Kidney (tissue), 14 donors: ENCODE results near the gene CUL7. TPM values are rescaled to one million over a fixed set of nuclear protein-coding genes. Genes with fewer than 3 reads are reported as not detected.

ENCODE experiments used
- DNase-seq, 5 donors: peaks; one replicate each; pipeline ENCODE4 v3.0.0-alpha.2; 2013 to 2020
- FAIRE-seq: peaks from 2 replicates; lab custom pipeline; 2012; peaks lifted over from hg19 to GRCh38; lab: Jason Lieb, UNC
- H3K27ac ChIP-seq, 2 donors: one replicate each; pipeline ENCODE4 v1.7.0; 2013; ENCODE audit warnings: low read depth in 2 of 2, low read length in 2 of 2, inconsistent platforms in 1 of 2
- H3K27me3 ChIP-seq: one replicate; pipeline ENCODE4 v1.7.1; 2013; ENCODE audit warnings: low read length, inconsistent platforms; ENCODE audit not compliant: control insufficient read depth, insufficient read depth
- H3K36me3 ChIP-seq, 3 donors: one replicate each; pipeline versions ENCODE4 v1.7.0 to v1.7.1; 2013; ENCODE audit warnings: low read length in 3 of 3, control low read depth in 1 of 3, inconsistent platforms in 1 of 3; ENCODE audit not compliant: insufficient read depth in 3 of 3, control insufficient read depth in 2 of 3
- H3K4me1 ChIP-seq, 3 donors: one replicate each; pipeline versions ENCODE4 v1.7.0 to v1.7.1; 2013; ENCODE audit warnings: low read length in 3 of 3, inconsistent platforms in 1 of 3, low read depth in 1 of 3; ENCODE audit not compliant: control insufficient read depth in 2 of 3, insufficient read depth in 2 of 3
- H3K4me3 ChIP-seq, 3 donors: one replicate each; pipeline versions ENCODE4 v1.7.0 to v1.8.1; 2013; ENCODE audit warnings: low read length in 3 of 3, control low read depth in 1 of 3, inconsistent platforms in 1 of 3
- H3K9ac ChIP-seq, 3 donors: one replicate each; pipeline versions ENCODE4 v1.7.0 to v1.7.1; 2013; ENCODE audit warnings: low read length in 3 of 3, control low read depth in 1 of 3, inconsistent platforms in 1 of 3
- H3K9me3 ChIP-seq, 3 donors: one replicate each; pipeline versions ENCODE4 v1.7.0 to v1.7.1; 2013; ENCODE audit warnings: low read length in 3 of 3, control low read depth in 1 of 3, inconsistent platforms in 1 of 3; ENCODE audit not compliant: control insufficient read depth in 2 of 3, insufficient read depth in 1 of 3
- intact Hi-C: fragments of 100-400 bp; cut with DNase I; formaldehyde crosslinking; loops from one replicate; pipeline ENCODE4 v1.11.1; 2022
- polyA plus RNA-seq: library from polyadenylated mRNA; stranded (reverse); fragments of 350-450 nt; fragmentation: Illumina TruSeq; extraction: RNeasy Lipid Tissue Mini Kit (QIAGEN cat#74804); gene quantifications from one replicate; pipeline ENCODE4 v1.2.3, GENCODE V29; 2014; ENCODE audit warnings: low read depth, low replicate concordance; ENCODE audit not compliant: insufficient read depth
- total RNA-seq: library from RNA; stranded (reverse); fragmentation: NEBNext Ultra II Directional; extraction: Animal tissue kit (Norgen Biotek cat#: 25700); gene quantifications from one replicate; pipeline ENCODE4 v1.2.1, GENCODE V29; 2021
- TF ChIP-seq, protein P1 (sequence below): IDR thresholded peaks from 3 replicates; pipeline ENCODE4 v1.5.1; 2012; ENCODE audit warnings: mild to moderate bottlenecking, moderate library complexity, borderline replicate concordance; ENCODE audit not compliant: insufficient read depth; ENCODE audit errors: extremely low read depth
- donor health status: control.
- donor health status: control.
- donor health status: control.
- donor health status: control.
- donor health status: control.
- donor health status: DM: yes; HTN: yes; CAD: no.
- donor health status: Normal renal cell carcinoma (clear cell type).

CUL7 gene
- total and polyA plus RNA-seq, 2 donors from 2014 or later, result 10.1 to 24.5 TPM

DNA sequence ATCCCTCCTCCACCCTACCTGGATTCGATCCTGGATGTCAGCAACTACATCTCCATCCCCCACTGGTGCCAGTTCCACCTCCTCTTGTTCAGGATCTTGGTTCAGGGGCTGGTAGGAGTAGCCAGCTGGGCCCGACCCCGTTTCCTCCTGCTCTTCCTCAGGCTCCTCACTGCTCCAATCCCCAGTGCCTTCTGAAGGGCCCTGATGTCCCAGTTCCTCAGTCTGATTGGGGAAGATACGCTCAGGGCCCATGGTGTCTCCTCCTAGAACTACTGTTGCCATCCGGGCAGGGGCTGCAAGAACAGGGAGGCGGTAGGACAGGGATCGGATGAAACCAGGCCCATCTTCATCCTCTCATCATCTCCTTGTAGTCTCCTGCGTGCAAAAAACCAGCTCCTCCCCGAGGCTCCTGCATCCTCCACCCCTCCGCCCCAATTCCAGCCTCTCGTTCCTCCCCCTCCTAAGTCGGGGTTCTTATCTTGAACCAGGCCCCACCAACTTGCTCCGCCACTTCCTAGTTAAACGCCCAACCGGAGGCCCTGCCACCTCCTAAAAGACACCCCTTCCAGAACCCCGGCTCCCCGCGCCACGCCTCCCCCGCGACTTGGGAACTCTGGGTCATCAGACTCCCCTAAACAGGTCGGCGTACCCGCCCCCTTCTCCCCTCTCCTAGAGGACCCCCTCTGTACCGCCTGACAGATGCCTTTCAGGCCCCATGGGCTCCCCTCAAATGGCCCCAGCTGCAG is 40.4 kb downstream of the CUL7 start:
- H3K4me3 ChIP-seq, result peak overlapping the region; percentile 44 to 71 (median 50)
- intact Hi-C loops, result no loop called here
- H3K27ac ChIP-seq, result peak overlapping the region in 1 of 2 donors; percentile 43
- peak overlapping the region; percentile 17 to 83 (median 78) for H3K9ac ChIP-seq
- FAIRE-seq (no peak), DNase-seq (peak in 1 of 5 donors; percentile 60)
- TF ChIP-seq, protein P1, sequence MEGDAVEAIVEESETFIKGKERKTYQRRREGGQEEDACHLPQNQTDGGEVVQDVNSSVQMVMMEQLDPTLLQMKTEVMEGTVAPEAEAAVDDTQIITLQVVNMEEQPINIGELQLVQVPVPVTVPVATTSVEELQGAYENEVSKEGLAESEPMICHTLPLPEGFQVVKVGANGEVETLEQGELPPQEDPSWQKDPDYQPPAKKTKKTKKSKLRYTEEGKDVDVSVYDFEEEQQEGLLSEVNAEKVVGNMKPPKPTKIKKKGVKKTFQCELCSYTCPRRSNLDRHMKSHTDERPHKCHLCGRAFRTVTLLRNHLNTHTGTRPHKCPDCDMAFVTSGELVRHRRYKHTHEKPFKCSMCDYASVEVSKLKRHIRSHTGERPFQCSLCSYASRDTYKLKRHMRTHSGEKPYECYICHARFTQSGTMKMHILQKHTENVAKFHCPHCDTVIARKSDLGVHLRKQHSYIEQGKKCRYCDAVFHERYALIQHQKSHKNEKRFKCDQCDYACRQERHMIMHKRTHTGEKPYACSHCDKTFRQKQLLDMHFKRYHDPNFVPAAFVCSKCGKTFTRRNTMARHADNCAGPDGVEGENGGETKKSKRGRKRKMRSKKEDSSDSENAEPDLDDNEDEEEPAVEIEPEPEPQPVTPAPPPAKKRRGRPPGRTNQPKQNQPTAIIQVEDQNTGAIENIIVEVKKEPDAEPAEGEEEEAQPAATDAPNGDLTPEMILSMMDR, result no peak
- peaks cover 9 to 26% (median 17%) of the 10 kb centered on the region in 3 donors for H3K36me3 ChIP-seq
- H3K27me3 ChIP-seq, result no peaks in the 10 kb centered on the region
- H3K4me1 ChIP-seq, result peaks cover 2 to 22% (median 18%) of the 10 kb centered on the region in 3 donors
- H3K9me3 ChIP-seq, result no peaks in the 10 kb centered on the region

DNA sequence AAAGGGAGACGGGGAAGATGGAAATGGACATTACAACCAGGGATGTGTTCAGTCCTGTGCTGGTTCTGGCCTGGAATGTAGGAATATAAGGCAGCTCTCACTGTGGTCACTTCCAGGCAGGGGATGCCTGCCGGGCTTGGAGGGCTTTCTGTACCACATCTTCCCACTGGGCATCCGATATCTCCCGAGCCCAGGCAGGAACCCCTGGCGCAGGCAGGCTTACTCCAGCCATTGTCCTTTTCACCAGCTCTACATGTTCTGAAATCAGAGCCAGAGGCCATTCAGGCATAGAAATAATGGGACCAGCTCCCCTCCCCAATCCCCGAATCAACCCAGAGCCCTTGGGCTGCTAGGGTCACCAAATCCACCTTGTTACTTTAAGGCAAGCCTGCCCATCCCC is 41.3 kb downstream of the CUL7 start:
- DNase-seq (no peak), FAIRE-seq (no peak)
- no peak overlapping the region for H3K27ac ChIP-seq
- H3K4me3 ChIP-seq, result no peak overlapping the region
- peaks cover 9 to 30% (median 15%) of the 10 kb centered on the region in 3 donors for H3K36me3 ChIP-seq
- H3K27me3 ChIP-seq, result no peaks in the 10 kb centered on the region
- intact Hi-C loops, result no loop called here
- no peaks in the 10 kb centered on the region for H3K9me3 ChIP-seq
- peaks cover 2 to 22% (median 18%) of the 10 kb centered on the region in 3 donors for H3K4me1 ChIP-seq
- TF ChIP-seq, protein P1, result no peak
- H3K9ac ChIP-seq, result peak overlapping the region in 1 of 3 donors; percentile 83

DNA sequence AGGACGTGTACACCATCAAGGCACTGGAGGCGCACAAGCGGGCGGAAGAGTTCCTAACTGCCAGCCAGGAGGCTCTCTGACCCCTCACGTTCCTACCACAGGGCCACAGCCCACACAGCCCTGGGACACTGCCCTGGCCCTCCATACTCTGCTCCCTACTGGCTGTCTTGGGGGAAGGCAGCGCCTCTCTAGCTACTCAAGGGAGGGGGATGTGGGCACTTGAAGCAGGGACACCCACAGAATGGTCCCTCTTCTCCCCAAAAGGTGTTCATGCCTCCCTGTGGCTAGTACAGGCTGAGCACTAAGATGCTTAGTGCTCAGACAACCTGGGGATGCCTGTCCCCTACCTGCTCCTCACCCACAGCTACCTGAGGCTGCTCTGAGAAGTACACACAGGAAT is 42.4 kb downstream of the CUL7 start:
- TF ChIP-seq, protein P1, result no peak
- Histone ChIP-seq H3K36me3 (peaks cover 9 to 37% (median 18%) of the 10 kb centered on the region in 3 donors), H3K27ac (no peak overlapping the region), H3K4me1 (peaks cover 2 to 14% (median 11%) of the 10 kb centered on the region in 3 donors), H3K27me3 (no peaks in the 10 kb centered on the region), H3K9ac (no peak overlapping the region), H3K9me3 (no peaks in the 10 kb centered on the region), H3K4me3 (no peak overlapping the region)
- intact Hi-C loops, result no loop called here
- FAIRE-seq (no peak), DNase-seq (no peak)
